Activated T-cell treated with anti-CD3 and anti-CD28 coated beads, Interleukin-2, amount 50 U/mL, for 1 hour (primary cell): ENCODE results near the gene SV2A.
A peak's percentile ranks its signal among the peaks of the same experiment; 100 is the strongest.
"Not testable (repeated sequence)": the region's sequence is repeated elsewhere in the genome, so short reads cannot be mapped to it uniquely, and the experiment has no call there.

Source experiments
- DNase-seq: peaks from one replicate; pipeline ENCODE4 v3.0.0-alpha.2; 2020

Gene SV2A

DNA sequence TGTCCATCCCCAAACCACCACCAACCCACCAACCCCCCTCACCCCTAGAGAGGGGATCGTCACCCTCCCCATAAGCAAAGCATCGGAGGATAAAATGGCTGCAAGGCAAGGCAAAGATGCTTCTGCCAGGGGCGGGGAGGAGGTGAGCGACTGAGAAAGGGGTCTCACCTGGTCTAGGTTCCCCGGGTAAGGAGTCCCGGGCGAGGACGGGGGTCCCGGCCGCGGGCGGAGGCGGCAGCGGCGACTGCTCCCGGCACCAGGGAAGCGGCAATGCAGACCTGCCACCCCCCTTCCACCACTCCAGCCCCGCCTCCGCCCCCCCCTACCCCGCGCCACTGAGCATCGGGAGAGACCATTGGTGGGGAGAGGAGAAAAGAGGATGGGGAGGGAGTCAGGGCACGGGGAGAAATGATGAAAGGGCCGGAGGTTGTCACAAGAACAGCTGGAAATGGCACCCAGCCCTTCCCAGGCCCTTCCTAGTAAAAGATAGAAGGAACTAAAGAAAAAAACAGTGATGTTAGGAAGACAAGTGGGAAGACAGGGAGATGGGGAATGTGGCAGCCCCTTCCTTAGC, at the start of gene SV2A:
TSS of gene SV2A (minus strand) at position 274 of the 574 bp plus-strand sequence. CDS start 4,004 bp downstream, outside the sequence.
- peak; percentile 62 for DNase-seq

DNA sequence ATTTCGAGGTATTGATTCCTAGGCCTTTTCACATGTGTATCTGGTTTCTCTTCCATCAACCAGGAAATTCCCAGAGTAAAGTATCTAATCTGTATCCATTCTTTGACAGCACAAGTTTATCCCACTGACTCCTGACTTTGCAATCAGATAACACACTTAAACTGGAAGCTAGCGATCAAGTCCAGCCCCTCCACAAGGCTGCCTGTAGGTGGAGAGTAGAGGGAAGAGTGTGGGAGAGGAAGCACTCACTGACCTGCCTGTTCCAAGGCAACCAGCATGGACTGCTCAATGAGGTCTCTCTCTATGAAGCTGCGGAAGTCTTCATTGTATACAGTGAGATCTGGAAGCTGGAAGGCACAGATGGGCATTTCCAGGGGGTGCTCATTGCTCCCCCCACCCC, 49.4 kb upstream of the SV2A start:
- no peak for DNase-seq

DNA sequence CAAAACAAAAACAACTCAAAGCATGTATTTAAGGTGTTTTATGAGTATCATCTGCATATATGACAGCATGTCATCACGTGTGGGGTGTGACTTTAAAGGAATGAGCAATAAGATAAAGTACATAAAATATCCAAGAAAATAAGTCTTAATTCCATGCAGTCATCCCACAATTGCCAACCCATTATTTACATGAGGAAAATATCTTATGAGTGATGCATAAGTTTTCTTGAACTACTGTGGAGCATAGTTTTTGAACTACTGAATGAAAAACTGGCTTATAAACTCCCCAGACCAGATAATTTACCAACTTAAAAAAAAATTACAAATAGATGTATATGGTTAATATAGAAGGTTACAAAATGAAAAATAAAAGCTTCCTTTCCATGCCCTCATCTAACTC, 48.8 kb upstream of the SV2A start:
- no peak for DNase-seq

DNA sequence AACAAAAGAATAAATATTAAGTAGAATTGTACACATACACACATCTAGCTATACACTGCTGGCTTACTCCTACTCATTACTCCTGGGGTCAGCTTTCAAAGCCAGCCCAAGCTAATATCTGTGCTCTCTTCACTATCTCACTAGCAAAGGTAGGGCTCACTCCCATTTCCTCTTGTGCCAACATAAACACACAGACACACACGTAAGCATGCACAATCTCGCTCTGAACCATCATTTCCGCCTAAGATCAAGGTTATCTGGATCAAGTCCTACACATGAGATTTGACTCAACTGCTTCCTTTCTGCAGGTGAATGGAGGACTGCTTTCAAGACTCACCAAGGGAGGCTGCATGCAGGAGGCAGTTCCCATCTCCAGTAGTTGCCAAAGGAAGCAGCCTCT, 47.8 kb upstream of the SV2A start:
- DNase-seq: no peak

GRCh38 chr1:149963358-149963757, 45.7 kb upstream of the SV2A start:
- no peak for DNase-seq

- no peak for DNase-seq
Observed at GRCh38 chr1:149962736-149963135, 45.1 kb upstream of the SV2A start.

DNA sequence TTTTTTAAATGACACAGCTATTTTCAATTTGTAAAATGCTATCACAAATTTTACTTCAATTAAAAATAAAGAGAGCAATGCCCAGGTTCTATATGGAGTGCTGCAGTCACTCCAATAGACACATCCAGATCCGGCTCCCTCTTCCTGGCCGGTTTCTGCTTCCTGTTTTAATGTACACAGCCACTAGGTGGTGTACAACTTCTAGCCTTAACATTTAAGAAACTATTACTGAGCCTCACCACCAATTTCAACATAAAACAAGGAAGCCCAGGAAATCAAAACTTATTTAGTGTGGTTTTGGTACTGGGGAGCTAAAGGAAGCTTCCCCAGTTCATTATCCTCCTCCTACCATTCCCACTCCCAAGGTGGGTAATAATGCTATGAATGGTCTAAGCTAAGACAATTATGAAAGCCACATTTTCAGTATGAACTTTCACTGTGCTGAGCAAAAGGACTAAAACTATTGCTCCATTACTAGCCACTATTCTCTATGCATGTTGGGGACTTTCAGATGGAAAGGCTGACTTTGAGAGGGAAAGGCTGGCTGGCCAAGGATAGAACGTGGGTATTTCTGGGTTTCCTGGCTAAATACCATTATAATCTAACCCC, 44.5 kb upstream of the SV2A start:
- no peak for DNase-seq

DNA sequence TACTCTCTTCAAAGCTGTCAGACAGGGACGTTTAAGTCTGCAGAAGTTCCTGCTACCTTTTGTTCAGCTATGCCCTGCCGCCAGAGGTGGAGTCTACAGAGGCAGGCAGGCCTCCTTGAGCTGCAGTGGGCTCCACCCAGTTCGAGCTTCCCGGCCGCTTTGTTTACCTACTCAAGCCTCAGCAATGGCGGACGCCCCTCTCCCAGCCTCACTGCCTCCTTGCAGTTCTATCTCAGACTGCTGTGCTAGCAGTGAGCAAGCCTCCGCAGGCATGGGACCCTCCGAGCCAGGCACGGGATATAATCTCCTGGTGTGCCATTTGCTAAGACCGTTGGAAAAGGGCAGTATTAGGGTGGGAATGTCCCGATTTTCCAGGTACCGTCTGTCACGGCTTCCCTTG, 39.9 kb upstream of the SV2A start:
- not testable (repeated sequence) for DNase-seq

DNA sequence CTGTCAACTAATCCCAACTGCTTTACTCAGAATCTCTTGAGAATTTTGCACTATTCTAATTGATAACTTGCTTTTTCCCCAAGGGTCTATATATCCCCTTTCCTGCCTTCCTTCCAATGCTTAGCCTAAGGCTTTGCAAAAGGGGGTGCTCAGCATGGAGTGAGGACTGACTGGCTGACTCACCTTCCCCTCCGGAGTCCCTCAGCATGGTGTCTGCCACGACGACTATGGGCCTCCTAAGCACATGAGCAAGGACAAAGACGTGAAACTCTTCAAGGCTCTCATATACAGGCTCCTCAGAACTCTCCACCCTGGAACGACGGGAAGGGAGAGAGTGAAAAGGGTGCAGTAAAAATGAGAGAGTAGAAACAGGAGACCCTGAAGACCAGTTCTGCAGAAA, 32.3 kb upstream of the SV2A start:
- DNase-seq: no peak

DNA sequence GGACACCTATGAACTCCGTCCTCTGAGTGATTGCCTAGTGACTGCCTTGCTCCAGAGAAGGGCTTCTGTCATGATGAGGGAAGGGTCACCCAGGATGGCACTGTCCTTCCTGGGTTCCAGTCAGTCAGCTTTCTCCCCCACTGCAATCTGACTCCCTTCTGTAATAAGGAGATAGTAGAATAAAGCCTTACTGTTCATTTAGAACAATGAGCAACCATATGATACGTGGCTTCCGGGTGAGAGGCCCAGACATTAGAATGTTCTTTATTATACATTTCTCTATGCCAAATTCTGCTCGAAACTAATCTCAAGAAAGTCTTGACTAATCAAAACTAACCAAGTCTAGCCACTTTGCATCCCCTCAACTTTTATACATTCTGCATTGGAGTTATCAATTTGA, 27.6 kb upstream of the SV2A start:
- no peak for DNase-seq

- DNase-seq: no peak
Observed at GRCh38 chr1:149942885-149943284, 25.2 kb upstream of the SV2A start.

DNA sequence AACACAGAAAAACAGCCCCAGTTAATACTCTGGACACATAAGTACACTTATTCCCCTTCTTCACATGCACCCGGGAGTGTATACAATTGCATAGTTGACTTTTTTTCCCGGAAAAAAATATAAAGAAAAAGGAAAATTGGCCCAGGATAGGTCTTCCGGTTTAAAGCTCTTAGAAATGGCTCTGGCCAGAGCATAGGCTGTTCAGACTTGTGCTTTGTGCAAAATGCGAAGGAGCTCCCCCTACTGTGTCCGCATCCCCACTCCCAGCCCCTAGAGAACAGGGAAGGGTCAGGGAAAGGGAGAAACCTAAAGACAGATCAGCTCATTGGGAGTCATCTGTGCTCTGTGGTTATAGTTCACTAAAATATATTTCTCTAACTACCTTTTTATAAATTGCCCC, 24.6 kb upstream of the SV2A start:
- no peak for DNase-seq

DNA sequence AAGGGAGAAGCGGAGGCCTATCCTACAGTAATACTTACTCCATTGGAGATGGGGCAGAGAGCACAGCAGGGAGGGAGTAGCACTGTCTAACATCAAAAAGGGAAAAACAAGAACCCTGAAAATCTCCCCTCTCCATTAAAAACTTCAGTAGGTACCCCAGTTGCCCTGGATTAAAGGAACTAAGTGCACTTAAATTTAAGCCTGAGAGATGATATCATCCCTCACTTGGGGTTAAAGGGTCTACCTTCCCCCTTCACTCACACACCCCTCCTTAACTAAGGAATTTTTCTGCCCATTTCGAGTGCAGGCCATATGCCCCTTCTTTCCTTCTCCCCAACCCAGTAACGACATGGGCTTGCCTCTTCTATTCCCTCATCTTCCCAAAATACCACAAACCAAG, 22.8 kb upstream of the SV2A start:
- DNase-seq: no peak

GRCh38 chr1:149938668-149939003, 21.0 kb upstream of the SV2A start:
- not testable (repeated sequence) for DNase-seq

GRCh38 chr1:149937759-149938158, 20.1 kb upstream of the SV2A start:
- no peak for DNase-seq

- DNase-seq: no peak
Observed at GRCh38 chr1:149936992-149937705, 19.5 kb upstream of the SV2A start.

GRCh38 chr1:149936170-149936991, 18.7 kb upstream of the SV2A start, which contains the start of gene MTMR11:
Gene MTMR11 (minus strand): TSS chr1:149936879. CDS start chr1:149936647, 232 bp downstream.
- DNase-seq: no peak

- DNase-seq: no peak
Observed at GRCh38 chr1:149934356-149934755, 16.7 kb upstream of the SV2A start.

- no peak for DNase-seq
Observed at GRCh38 chr1:149933208-149933607, 15.6 kb upstream of the SV2A start.

DNA sequence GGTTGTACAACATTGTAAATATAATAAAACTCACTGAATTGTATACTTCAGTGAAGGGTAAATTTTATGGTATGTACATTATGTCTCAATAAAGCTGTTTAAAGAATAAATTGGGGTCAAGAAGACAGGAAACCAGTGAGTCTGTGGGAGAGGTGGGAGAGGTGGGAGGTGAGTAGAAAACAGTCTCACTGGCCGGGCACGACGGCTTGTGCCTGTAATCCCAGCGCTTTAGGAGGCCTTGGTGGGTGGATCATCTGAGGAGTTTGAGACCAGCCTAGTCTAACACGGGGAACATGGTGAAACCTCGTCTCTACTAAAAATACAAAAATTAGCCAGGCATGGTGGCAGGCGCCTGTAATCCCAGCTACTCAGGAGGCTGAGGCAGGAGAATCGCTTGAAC, 14.8 kb upstream of the SV2A start:
- no peak for DNase-seq

DNA sequence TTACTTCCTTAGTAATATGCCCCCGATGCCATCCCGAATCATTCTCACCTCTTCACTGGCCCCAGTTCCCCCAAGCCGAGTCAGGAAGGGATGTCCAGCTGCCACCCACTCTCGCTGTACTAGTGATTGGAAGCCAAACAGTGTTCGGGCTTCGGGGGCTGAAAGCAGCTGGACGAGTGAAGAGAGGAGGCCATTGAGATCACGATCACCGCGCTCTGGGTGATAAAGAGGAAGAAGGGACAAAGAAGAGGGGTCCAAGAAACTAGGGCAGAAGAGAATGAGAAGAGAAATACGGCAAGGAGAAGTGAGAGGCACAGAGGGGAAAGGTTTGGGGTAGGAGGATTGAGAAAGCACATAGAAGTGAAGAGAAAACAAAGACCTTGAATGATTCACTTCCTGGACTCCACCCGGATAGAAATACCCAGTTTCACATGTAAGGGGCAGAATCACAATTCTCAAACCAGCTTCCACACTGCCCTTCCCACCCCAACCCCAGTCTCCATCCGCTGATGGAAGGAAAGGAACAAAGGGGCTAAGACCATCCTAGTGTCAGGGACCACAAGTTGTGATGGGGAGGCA, 13.7 kb upstream of the SV2A start:
- no peak for DNase-seq

- DNase-seq: no peak
Observed at GRCh38 chr1:149929856-149930255, 12.2 kb upstream of the SV2A start.

- no peak for DNase-seq
Observed at GRCh38 chr1:149928401-149928724, 10.7 kb upstream of the SV2A start.
